HG03064 (cell line): ENCODE data around the gene PPP1R13B.

Source experiments
- ATAC-seq: cut with Tn5 transposase; IDR thresholded peaks from one replicate; pipeline ENCODE4 v1.9.1; 2021; ENCODE audit warnings: low read depth; ENCODE audit not compliant: unreplicated experiment

PPP1R13B gene

GRCh38 chr14:103839579-103839978 is 7.8 kb downstream of the PPP1R13B start:
- ATAC-seq: no peak

DNA sequence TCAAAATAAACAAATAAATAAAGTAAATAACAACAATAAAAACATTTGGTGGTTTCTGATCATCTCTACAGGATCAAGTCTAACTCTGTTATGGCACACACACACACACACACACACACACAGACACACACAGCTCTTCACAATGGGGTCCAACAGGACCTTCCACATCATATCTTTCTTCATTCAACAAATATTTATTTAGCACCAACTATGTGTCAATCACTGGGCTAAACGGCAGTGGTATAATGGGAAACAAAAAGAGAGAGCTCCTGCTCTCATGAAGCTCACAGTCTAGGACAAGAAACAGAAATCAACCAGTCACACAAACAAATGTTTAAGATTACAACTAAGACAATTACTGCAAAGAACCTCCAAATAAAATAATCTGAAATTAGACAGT is 9.3 kb downstream of the PPP1R13B start:
- ATAC-seq: no peak

GRCh38 chr14:103836976-103837725 is 10.2 kb downstream of the PPP1R13B start:
- ATAC-seq: no peak

GRCh38 chr14:103834956-103835355 is 12.4 kb downstream of the PPP1R13B start:
- no peak for ATAC-seq

- no peak for ATAC-seq
Observed at GRCh38 chr14:103833711-103834110, 13.7 kb downstream of the PPP1R13B start.

DNA sequence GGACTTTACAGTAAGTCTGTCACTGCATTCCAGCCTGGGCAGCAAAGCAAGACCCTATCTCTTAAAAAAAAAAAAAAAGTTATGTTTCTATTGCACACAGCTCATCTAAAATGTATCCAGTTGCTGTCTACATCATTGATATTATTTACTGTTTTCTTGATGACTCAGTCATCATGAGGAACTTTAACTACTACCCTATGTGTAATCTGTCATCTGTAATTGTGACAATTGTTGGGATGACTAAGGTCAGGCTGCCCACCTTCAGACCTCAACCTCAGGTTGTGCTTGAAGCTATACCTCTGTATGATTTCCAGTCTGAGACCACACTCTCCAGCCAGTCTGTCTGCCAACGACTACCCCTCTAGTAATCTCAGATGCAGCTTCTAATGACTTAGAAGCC is 15.3 kb downstream of the PPP1R13B start:
- no peak for ATAC-seq

- no peak for ATAC-seq
Observed at GRCh38 chr14:103830511-103831270, 16.7 kb downstream of the PPP1R13B start.

DNA sequence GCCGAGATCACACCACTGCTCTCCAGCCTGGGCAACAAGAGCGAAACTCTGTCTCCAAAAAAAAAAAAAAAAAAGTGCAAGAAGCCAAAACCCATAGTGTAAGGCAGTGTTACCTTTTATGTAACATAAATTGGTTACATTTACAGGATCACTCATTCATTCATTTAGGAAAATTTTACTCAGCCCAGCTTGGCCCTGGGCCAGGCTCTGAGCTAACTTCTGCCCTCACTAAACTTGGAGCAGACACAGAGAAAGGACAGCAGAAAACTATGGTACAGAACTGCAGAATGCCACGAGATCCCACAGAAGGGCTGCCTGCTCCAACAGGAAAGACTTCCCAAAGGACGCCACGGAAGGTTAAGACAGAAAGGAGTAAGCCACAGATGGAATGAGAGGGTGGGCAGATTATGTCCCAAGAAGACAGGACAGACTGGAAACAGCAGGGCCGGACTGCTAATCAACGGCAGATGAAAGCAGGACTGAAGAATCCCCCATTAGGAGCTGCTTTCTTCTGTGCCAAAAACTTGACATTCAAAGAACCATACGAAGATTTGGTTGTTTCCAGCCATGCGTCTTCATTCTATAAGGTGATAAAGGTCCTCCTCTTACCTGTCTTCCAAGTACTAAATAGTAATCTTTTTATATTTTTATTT is 18.9 kb downstream of the PPP1R13B start:
- ATAC-seq: no peak

GRCh38 chr14:103825101-103825500 is 22.3 kb downstream of the PPP1R13B start:
- ATAC-seq: no peak

- ATAC-seq: no peak
Observed at GRCh38 chr14:103820908-103821307, 26.5 kb downstream of the PPP1R13B start.

- ATAC-seq: no peak
Observed at GRCh38 chr14:103820382-103820781, 27.0 kb downstream of the PPP1R13B start.

DNA sequence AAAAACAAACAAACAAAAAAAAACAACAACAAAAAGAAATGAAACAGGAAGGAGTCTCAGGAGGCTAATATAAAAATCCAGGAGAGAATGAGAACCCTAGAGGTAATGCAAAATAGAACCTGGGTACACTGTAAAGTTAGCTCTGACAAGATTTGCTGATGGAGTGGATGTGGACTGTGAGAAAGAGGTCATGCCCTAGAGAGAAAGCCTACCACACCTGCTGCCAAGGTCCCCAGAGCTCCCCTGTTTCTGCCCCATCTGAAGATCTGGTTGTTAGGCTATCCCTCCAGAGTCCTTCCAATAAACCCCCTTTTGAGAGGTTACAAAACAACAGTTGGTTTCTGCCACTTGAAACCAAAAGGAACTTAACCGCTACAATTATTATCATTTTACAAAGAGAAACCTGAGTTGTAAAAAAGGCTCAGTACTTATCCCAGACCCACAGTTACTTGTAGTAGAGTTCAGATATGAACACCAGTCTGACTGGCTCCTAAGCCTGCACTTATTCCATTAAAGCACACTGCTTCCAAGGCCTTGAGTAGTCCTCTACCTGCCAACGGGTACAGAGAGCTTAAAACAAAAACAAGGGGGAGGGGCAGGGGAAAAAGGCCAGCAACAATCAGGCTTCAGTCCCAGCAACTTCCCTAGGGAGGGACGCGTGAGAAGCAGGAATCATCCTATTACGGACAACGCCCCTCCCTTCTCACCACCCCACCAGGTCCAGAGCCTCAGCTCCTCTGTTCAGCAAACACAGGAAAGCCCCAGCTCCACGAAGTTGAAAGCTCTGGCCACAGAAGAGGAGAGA is 27.7 kb downstream of the PPP1R13B start:
- no peak for ATAC-seq

DNA sequence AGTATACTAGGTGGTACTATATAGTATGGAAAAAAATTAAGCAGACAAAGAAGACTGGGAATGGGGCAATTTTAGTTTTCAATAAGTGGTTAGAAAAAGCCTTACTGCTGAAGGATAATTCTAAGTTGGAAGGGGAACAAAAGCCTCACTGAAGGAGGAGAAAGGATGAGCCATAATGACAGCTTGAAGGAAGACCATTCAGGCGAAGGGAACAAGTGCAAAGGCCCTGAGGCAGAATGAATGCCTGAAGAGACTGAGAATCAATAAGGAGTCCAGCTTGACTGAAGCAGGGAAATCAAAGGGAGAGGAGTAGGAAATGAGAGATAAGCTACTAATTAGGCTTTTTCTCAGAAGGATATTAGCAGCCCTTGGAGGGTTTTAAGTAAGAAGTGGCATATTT is 28.5 kb downstream of the PPP1R13B start:
- no peak for ATAC-seq

- ATAC-seq: no peak
Observed at GRCh38 chr14:103818422-103818821, 29.0 kb downstream of the PPP1R13B start.

DNA sequence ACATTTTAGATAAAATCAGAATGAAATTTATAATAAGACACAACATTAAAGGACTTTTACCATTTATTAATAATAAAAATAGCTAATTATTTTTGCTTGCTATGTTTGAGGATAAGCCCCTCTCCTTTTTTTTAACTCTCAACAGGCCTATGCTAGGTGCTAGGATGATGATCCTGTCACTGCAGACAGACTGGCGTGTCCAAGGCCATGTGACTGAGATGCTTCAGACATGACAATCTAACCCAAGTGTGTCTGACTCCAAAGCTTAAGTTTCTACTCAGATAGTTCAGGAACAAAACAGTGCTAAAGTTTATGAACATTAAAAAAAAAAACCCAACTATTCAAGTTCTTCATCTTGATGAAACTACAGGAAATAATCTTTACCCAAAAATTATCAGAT is 29.8 kb downstream of the PPP1R13B start:
- ATAC-seq: no peak

DNA sequence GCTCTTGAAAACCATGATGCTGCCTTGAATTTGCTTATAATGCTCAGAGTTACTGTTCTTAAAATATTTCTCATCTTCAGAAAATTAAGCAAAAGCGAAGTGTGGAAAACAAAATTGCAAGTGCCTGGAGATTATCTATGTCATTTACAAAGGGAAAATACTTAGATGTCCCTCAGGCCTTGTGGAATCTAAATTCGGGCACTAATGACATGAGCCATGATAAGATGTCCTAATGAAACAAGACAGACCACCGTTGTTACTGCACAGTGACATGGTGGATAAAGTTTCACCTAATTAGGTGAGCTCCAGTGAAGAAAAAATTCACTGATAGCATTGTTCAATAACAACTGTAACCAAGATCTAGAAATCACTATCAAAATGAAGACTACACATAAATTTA is 30.4 kb downstream of the PPP1R13B start:
- ATAC-seq: no peak

GRCh38 chr14:103815253-103815652 is 32.1 kb downstream of the PPP1R13B start:
- no peak for ATAC-seq

- no peak for ATAC-seq
Observed at GRCh38 chr14:103811189-103811588, 36.2 kb downstream of the PPP1R13B start.

DNA sequence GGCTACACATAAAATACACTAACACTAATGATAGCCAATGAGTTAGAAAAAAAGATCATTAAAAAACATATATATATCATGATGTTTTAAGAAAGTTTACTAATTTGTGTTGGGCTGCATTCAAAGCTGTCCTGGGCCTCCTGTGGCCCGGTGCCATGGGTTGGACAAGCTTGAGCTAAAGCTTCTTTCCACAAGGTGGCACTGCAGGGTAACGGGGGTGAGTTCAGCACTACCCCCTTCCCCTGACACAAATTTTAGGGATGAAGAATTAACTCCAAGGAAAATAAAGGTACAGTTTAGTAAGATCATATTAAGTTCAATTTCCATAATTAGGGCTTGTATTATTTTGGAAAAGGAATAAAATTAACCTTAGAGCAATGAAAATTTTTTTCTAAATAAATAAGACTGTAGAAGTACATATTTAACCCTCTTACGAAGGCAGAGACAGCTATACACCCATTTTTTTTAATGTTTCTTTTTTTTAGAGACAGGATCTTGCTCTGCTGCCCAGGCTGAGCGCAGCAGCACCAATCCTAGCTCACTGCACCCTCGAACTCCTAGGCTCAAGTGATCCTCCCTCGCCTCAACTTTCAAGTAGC is 38.9 kb downstream of the PPP1R13B start:
- no peak for ATAC-seq

DNA sequence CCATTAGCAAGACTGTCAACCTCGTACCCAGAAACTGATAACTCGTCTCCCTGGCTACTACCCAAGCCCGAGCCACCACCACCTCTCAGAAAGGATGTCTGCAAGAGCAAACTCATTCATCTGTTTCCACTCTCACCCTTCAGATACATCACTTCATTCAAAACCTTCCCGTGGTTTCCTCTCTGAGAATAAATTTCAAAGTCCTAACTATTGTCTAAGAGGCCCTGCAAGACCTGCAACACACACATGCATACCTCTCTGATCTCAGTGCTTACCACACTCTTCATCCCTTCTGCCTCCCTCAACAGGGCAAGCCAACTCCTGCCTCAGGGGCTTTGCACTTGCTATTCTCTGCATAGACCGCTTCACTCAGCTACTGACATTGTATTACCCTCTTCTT is 40.6 kb downstream of the PPP1R13B start:
- ATAC-seq: peak; percentile 83
